GM21423 (cell line): ENCODE measurements around the gene SERP1.
"Not testable (repeated sequence)": the region's sequence is repeated elsewhere in the genome, so short reads cannot be mapped to it uniquely, and the experiment has no call there.

Experiments used
- ATAC-seq: cut with Tn5 transposase; IDR thresholded peaks from one replicate; pipeline ENCODE4 v1.9.1; 2021; ENCODE audit warnings: mild to moderate bottlenecking, moderate library complexity; ENCODE audit not compliant: unreplicated experiment

SERP1 gene

GRCh38 chr3:150540297-150540696 is 6.0 kb downstream of the SERP1 start:
- ATAC-seq, result no peak

DNA sequence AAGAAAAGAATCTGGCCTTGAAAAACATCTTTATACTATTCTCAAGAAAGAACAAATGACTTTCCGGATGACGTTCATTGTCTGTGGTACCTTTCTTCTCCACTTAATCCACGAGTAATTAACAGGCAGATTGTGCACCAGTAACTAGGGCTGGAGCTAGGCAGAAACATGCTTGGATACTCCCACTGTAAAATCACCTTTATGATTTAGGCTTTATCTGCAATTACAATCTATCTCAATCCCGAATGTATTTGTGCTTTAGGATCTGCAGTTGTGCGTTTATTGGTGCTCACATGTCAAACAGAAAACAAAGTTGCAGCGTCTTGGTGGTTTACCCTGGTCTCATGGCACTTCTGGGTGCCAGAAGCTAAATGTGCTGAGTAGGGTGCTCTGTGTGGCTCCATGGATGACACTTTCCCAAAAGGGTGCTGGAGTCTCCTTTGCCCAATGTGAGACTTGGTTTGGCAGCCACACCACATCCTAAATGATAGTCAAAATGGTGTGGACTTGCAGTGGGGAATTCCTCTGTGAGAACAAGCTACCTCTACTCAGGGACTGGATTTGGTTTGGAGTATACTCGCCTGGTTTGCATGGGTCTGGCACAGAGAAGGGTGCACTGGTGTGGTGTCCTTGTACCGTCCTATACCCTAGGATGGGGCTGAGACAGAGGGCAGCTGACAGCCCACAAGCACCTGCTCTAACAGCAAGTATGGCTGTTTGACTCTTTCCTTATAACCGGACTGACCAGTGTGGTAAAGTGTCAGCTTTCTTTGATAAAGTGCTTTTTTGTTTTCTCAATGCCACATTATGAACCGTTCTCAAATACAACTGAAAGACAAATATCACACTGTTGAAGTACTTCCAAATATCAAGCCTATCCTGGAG is 7.7 kb downstream of the SERP1 start:
- ATAC-seq, result no peak

GRCh38 chr3:150535204-150535603 is 11.1 kb downstream of the SERP1 start:
- no peak for ATAC-seq

DNA sequence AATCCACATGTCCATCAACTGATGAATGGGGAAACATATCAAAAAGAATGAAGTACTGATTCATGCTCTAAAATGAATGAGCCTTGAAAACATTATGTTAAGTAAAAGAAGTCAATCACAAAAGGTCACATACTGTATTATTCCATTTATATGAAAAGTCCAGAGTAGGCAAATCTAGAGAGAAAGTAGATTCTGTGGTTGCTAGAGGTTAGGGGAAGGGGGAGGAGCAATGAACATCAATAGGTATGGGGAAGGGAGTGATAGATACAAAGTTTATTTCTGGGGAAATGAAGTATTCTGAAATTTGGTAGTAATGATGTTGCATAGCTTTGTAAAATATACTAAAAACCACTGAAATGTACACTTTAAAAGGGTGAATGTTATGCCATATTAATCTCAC is 14.5 kb downstream of the SERP1 start:
- ATAC-seq, result no peak

DNA sequence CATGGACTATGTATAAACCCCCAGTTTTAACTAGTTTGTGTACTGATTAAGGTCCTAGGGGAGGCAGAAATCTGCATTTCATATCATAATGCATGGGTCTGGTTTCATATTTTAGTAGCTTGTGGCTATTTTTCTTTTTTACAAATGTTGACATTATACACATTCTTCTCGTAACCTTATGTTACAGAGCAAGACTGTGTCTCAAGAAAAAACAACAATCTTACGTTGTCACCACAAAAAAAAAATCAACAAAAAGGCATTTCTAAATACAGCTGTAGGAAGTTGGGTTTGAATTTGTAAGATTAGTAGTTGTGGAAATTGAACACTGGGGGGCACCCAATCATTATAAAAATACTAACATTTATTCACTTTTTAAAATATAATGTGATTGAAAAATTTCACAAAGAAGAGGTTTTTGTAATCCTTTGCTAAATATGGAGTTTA is 17.9 kb downstream of the SERP1 start:
- ATAC-seq, result no peak

DNA sequence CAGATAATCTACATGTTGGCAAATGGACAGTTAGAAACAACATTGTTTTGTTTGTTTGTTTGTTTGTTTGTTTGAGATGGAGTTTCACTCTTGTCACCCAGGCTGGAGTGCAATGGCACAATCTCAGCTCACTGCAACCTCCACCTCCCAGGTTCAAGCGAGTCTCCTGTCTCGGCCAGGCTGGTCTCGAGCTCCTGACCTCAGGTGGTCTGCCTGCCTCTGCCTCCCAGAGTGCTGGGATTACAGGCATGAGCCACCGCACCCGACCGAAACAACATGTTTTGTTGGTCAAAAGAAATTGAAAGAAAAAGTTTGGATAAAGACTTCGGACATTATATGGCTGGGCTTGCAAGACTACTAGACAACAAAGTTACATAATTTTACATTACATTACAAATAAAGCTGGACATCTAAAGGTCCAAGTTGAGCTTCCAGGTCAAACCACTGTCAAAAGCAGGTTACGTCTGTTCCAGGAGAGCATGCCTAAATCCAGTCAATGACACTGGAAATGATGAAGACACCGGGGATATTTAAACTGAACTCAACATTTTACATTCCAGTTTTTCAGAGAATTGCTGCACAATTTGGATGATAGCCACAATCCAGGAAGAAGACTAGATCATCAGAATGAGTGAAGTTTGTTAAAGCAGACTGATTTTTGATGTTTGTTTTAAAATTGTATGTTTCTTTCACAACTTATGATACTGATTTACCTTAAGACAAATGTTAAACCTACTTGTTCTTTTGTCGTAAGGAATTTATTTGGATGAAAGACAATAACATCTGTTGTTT is 18.6 kb downstream of the SERP1 start:
- no peak for ATAC-seq

DNA sequence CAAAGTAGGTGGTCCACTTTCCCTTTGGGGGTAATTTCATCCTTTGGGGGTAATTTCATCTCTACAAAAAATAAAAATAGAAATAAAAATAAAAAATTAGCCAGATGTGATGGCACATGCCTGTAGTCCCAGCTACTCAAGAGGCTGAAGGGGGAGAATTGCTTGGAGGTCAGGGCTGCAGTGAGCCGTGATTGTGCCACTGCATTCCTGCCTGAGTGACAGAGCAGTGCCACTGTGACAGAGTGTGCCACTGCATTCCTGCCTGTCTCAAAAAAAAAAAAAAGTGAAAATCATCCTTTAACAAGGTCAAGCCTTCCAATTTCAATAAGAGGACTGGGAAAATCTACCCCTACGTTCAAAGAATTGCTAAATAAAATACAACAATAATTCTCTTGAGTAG is 22.8 kb downstream of the SERP1 start:
- no peak for ATAC-seq

GRCh38 chr3:150521463-150521862 is 24.8 kb downstream of the SERP1 start:
- ATAC-seq, result no peak

- ATAC-seq, result no peak
These were observed 25.9 kb downstream of the SERP1 start for GRCh38 chr3:150520408-150520807.

- no peak for ATAC-seq
These were observed 27.3 kb downstream of the SERP1 start for GRCh38 chr3:150519026-150519425.

DNA sequence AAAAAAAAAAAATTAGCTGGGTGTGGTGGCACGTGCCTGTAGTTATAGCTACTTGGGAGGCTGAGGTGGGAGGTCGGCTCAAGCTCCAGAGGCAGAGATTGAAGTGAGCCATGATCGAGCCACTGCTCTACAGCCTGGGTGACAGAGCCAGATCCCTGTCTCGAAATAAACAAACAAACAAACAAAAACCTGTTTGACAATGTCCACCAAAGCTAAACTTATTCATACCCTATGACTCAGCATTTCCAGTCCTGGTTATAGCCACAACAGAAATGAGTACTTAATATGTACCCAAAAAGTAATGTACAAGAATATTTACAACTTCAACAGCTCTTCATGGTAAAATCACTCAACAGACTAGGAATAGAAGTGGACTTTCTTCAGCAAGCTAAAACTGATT is 31.1 kb downstream of the SERP1 start:
- ATAC-seq, result no peak

GRCh38 chr3:150511122-150511821 is 35.0 kb downstream of the SERP1 start:
- no peak for ATAC-seq

DNA sequence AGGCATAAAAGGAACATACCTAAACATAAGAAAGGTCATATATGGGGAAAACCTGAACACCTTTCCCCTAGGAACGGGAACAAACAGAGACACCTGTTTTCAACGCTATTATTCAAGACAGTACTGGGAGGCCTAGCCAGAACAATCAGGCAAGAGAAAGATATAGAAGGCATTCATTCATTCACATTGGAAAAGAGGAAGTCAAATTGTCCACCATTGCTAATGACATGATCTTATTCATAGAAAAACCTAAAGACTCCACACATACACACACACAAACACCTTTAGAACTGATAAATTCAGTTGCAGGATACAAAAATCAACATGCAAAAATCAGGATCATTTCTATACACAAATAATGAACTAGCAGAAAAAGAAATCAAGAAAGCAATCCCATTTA is 36.5 kb downstream of the SERP1 start:
- no peak for ATAC-seq

GRCh38 chr3:150508401-150508800 is 37.9 kb downstream of the SERP1 start:
- no peak for ATAC-seq

DNA sequence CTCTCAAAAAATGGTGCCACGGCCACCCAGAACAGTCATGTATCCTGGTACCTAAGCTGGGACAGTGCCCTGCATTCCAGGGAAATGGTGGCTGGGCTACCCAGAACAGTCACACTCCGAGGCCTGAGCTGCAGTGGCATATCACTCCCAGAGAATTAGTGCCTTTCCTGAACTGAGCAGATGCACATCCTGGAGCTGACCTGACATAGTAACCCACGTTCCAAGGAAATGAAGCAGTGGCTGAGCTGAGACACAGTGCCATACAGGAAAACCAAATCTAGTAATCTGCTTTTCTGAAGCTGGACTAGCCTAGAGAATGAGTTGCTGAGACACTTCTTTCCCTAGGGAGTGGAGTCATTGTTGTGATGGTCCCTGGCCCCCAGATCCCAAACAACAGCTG is 41.8 kb downstream of the SERP1 start:
- no peak for ATAC-seq

GRCh38 chr3:150503402-150504099 is 42.7 kb downstream of the SERP1 start:
- ATAC-seq, result no peak

DNA sequence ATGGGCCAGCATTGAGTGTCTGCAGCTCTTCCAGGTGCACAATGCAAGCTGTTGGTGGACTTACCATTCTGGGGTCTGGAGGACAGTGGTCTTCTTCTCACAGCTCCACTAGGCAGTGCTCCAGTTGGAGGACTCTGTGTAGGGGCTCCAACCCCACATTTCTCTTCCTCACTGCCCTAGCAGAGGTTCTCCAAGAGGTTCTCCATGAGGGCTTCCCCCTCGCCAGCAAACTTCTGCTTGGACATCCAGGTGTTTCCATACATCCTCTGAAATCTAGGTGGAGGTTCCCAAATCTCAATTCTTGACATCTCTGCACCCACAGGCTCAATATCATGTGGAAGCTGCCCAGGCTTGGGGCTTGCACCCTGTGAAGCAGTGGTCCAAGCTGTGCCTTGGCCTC is 45.3 kb downstream of the SERP1 start:
- not testable (repeated sequence) for ATAC-seq

- no peak for ATAC-seq
These were observed 48.3 kb downstream of the SERP1 start for GRCh38 chr3:150497956-150498355.

GRCh38 chr3:150495563-150496168 is 50.6 kb downstream of the SERP1 start:
- no peak for ATAC-seq

DNA sequence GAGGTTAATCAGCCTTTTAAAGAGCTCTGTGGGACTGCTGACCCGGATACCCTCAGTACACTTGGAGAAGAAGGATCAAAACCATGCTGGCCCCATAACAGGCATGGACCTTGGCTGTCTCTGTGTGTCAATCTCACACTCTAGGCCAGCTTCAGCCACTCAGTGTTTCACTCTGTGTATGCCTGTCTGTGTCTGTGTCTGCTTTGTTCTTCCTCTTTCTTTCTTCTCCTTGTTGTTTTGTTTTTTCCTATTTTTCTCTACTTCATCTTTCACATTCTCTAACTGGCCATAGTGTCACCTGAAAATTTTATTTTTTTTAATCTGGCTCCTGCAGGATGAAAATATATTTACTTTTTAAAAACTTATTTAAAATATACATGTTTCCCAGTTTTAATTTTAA is 51.1 kb downstream of the SERP1 start:
- ATAC-seq, result no peak
